ENCODE results near the gene CPED1.

DNA sequence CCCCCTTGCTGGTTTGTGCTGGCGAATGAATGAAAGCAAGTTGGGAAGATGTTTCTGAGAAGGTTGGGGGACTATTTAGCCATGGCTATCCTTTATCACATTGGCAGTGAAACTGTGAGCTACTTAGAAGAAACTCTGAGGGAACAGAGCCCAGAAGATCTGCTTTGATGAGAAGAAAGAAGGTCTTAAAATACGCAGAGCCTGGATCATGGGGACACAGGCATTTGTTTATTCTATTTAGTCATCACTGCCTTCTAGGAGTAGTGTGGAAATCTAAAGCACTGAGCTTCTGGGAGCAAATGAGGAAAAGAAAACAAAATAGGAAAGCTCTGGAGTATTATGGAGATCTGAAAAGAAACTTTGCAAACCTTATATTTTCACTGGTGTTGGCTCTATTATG lies 28.5 kb downstream of the CPED1 start:
- TF ChIP-seq CTCF (IDR thresholded peaks at IDR 0.05): no peak
- no peak for TF ChIP-seq POLR2A (IDR thresholded peaks at IDR 0.05)
- TF ChIP-seq POLR2AphosphoS5 (IDR thresholded peaks at IDR 0.05): no peak

Data from upper lobe of left lung (tissue), 4 donors.